ENCODE results near the gene FAM111A.

DNA sequence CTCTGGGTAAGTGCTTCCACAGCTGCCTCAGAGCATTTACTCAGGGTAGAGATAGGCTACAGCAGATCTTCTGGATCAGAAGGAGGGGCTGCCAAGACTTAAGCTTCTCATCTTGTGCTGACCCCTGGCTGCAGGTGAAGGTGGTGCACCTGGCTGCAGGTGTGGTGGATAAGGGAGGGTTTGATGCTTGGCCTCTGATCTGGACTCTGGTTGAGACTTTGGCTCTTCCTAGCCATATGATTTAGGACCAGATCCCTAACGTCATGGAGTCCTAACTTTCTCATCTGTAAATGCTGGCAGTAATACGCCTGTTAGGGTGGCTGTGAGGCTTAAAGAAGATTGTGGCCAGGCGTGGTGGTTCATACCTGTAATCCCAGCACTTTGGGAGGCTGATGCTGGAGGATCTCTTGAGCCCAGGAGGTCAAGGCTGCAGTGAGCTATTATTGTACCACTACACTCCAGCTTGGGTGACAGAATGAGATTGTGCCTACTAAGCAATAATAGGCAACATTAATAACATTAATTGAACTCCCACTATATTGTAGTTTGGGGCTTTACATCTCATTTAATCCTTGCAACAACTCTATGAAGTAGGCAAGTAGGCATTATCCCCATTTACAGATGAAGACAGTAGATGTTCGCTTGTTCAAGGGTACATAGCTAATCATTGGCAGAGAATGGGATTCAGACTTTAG lies 39.9 kb downstream of the FAM111A start:
- TF ChIP-seq CTCF (IDR thresholded peaks at IDR 0.05) (no peak), POLR2A (IDR thresholded peaks at IDR 0.05) (no peak), EP300 (IDR thresholded peaks at IDR 0.05) (no peak)

All from ovary (tissue), 3 donors.